ENCODE results near the gene C16orf87.

C16orf87 gene

DNA sequence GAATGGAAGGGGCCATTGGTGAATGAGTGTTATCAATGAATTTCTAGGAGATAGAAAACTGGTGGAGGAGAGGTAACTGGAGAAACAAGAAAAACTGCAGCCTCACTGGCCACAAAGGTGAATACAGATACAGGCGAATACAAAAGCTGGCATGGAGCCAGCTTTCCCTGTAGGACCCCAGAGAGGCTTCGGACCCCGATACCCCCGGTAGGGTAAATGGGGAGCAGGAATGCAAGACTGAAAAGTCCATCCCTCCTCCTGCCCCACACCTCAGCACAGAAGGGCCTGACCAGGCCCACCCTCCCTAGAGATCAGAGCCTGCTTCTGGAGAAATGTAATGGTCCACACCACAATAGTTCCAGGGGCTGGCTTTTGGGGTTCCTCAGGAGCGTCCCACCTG, 78.0 kb downstream of the C16orf87 start:
- DNase-seq, result no peak

GRCh38 chr16:46751381-46751780, 79.6 kb downstream of the C16orf87 start:
- DNase-seq, result no peak

DNA sequence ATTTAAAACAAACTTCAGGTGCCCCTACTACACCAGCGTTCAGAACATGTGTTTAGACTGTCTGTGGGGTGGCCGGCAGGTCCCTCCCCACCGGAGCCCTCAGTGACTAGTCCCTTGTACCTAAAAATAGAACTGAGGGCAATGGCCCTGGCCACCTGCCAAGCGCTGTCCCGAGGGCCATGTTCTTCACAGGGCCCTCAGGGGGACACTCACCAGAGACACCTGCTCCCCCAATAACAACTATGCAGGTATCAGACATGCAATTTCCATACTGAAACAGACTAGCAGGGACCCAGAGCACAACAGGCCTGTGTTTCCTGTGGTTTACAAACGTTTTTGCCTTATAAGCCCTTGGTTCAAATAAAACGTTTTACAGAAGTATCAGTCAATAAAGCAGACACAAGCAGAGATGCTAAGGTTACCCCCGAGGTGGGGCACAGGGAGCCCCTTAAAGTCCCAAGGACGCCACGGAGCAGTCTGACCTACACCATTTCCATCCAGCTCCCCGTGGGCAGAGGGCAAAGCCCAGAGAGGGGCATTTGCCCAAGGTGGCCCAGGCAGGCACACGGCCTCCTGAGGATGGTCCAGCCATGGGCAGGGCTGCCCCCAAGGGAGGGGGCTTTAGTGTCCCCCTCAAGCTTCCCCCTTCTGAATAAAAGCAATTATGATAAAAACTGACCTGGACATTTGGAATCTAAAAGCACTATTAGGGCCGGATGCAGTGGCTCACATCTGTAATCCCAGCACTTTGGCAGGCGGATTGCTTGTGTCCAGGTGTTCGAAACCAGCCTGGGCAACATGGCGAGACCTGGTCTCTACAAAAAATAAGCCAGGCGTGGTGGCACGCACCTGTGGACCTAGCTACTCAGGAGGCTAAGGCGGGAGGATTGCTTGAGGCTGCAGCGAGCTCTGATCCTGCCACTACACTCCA, 81.9 kb downstream of the C16orf87 start:
- DNase-seq, result no peak

- peak; percentile 8 for DNase-seq
These were observed 83.0 kb downstream of the C16orf87 start, which contains the start of gene MYLK3 for GRCh38 chr16:46747777-46748651. Gene MYLK3 (minus strand): TSS chr16:46748344. CDS start chr16:46748193, 151 bp downstream.

DNA sequence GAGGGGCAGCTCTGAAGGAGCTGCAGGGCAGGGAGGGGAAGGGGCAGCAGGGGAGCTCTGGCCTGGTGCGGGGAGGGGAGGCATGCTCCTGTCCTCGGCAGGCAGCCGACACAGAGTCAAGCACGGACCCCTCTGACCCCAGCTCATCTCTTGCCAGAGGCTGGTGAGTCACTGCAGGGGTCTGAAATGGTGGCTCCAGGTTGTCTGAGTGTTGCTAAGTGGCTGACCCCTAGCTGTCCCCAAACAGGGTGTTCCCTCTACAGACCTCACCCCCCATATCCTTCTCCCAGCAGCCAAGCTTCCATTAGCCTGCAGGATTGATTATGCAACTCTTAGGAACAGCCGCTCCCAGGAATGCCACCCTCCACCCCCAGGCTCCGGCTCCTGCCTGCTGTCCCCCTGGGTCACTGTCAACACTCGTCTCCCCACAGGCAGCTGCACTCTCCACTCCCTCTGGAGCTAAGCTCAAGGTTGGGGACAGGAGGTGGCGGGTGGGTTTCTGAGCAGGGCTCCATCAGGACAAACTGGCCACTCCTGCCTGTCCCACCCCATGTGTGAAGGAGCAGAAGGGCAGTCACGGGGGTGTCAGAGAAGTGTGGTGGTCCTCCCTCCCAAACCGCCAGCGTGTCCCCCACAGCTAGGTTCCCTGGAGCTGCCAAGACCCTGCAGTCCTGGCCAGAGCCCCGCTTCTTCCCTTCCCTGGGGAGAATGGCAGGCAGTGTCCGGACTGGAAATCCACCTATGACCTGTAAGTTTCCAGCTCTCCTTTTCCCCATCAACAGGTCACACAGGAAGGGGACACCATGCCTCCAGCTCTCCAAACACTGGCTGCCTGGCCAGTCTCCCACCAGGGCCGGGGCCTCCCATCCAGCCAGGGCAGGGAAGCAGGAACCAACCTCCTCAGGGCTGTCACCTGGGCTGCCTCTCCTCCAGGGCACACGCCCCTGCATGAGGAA, 83.9 kb downstream of the C16orf87 start:
- no peak for DNase-seq
